HG02642 (cell line): ENCODE measurements around the gene SPARC.
A peak's percentile ranks its signal among the peaks of the same experiment; 100 is the strongest.

ENCODE experiments used
- ATAC-seq: cut with Tn5 transposase; IDR thresholded peaks from one replicate; pipeline ENCODE4 v1.9.1; 2021; ENCODE audit warnings: mild to moderate bottlenecking; ENCODE audit not compliant: unreplicated experiment, poor library complexity

Gene SPARC

GRCh38 chr5:151631941-151632340 lies 54.8 kb downstream of the SPARC start:
- ATAC-seq = no peak

- ATAC-seq = no peak
Observed at GRCh38 chr5:151630088-151630487, 56.6 kb downstream of the SPARC start.

- ATAC-seq = no peak
Observed at GRCh38 chr5:151628112-151628823, 58.4 kb downstream of the SPARC start.

GRCh38 chr5:151627650-151628049 lies 59.1 kb downstream of the SPARC start:
- ATAC-seq = no peak

GRCh38 chr5:151625285-151625684 lies 61.4 kb downstream of the SPARC start:
- ATAC-seq = no peak

GRCh38 chr5:151624476-151624875 lies 62.2 kb downstream of the SPARC start:
- no peak for ATAC-seq

- no peak for ATAC-seq
Observed at GRCh38 chr5:151622367-151623088, 64.2 kb downstream of the SPARC start.

- ATAC-seq = no peak
Observed at GRCh38 chr5:151620461-151620840, 66.3 kb downstream of the SPARC start.

- ATAC-seq = no peak
Observed at GRCh38 chr5:151619812-151620460, 66.8 kb downstream of the SPARC start.

- no peak for ATAC-seq
Observed at GRCh38 chr5:151618907-151619306, 67.8 kb downstream of the SPARC start.

- no peak for ATAC-seq
Observed at GRCh38 chr5:151617841-151618710, 68.6 kb downstream of the SPARC start.

GRCh38 chr5:151617383-151617840 lies 69.3 kb downstream of the SPARC start:
- no peak for ATAC-seq

- ATAC-seq = no peak
Observed at GRCh38 chr5:151615431-151615830, 71.3 kb downstream of the SPARC start.

GRCh38 chr5:151614565-151614964 lies 72.2 kb downstream of the SPARC start:
- no peak for ATAC-seq

GRCh38 chr5:151612689-151613427 lies 73.9 kb downstream of the SPARC start:
- peak; percentile 76 for ATAC-seq

GRCh38 chr5:151611127-151611775 lies 75.5 kb downstream of the SPARC start:
- ATAC-seq = no peak
